ENCODE data around the gene RPL26.

GRCh38 chr17:8393470-8394231 lies 10.7 kb upstream of the RPL26 start:
- TF ChIP-seq, protein P1, sequence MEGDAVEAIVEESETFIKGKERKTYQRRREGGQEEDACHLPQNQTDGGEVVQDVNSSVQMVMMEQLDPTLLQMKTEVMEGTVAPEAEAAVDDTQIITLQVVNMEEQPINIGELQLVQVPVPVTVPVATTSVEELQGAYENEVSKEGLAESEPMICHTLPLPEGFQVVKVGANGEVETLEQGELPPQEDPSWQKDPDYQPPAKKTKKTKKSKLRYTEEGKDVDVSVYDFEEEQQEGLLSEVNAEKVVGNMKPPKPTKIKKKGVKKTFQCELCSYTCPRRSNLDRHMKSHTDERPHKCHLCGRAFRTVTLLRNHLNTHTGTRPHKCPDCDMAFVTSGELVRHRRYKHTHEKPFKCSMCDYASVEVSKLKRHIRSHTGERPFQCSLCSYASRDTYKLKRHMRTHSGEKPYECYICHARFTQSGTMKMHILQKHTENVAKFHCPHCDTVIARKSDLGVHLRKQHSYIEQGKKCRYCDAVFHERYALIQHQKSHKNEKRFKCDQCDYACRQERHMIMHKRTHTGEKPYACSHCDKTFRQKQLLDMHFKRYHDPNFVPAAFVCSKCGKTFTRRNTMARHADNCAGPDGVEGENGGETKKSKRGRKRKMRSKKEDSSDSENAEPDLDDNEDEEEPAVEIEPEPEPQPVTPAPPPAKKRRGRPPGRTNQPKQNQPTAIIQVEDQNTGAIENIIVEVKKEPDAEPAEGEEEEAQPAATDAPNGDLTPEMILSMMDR (IDR thresholded peaks at IDR 0.05) = no peak
- no peak for TF ChIP-seq POLR2A (IDR thresholded peaks at IDR 0.05)

All from thyroid gland (tissue), 4 donors.